CD4-positive, alpha-beta T cell (primary cell): Measurements from ENCODE around the gene TSSC4. TPM values are rescaled to one million over a fixed set of nuclear protein-coding genes. Genes with fewer than 3 reads are reported as not detected.

ENCODE experiments used
- ATAC-seq: fragments of 200-7000 bp; cut with Tn5 transposase; one replicate; pipeline ENCODE4 v1.10.0; 2022; ENCODE audit warnings: mild to moderate bottlenecking; ENCODE audit not compliant: poor library complexity
- CTCF ChIA-PET: fragments of 350-600 bp; sonication (Branson Sonifier 250); formaldehyde crosslinking; loops from one replicate; lab custom pipeline; 2021; ENCODE audit warnings: antibody characterized with exemption, inconsistent platforms; lab: Charles Lee
- POLR2A ChIA-PET: fragments of 350-600 bp; sonication (Branson Sonifier 250); formaldehyde crosslinking; loops from one replicate; lab custom pipeline; 2021; ENCODE audit warnings: antibody characterized with exemption, inconsistent platforms; lab: Charles Lee
- DNase-seq, 14 experiments: peaks; one replicate each; pipeline ENCODE4 v3.0.0-alpha.2; 2013 to 2020; ENCODE audit warnings: mixed read lengths in 2 of 14
- H3K27ac ChIP-seq, 2 donors: one replicate each; pipeline versions ENCODE4 v1.5.1 to v1.7.0; 2013; ENCODE audit warnings: low read length in 2 of 2, low read depth in 1 of 2, mild to moderate bottlenecking in 1 of 2
- H3K27me3 ChIP-seq, 2 experiments: 1 replicate in 1 of 2; 2 replicates in 1 of 2; pipeline versions ENCODE4 v1.6.1 to v1.7.0; 2013; ENCODE audit warnings: low read length in 2 of 2, control low read depth in 1 of 2, mild to moderate bottlenecking in 1 of 2, moderate library complexity in 1 of 2; ENCODE audit not compliant: insufficient read depth in 2 of 2, control insufficient read depth in 1 of 2
- H3K36me3 ChIP-seq: one replicate; pipeline ENCODE4 v1.6.1; 2013; ENCODE audit warnings: low read length, control low read depth; ENCODE audit not compliant: insufficient read depth
- H3K4me1 ChIP-seq: one replicate; pipeline ENCODE4 v1.6.1; 2013; ENCODE audit warnings: low read length, control low read depth; ENCODE audit not compliant: insufficient read depth
- H3K4me3 ChIP-seq: one replicate; pipeline ENCODE4 v1.5.1; 2013; ENCODE audit warnings: mild to moderate bottlenecking, low read length, moderate library complexity
- H3K9me3 ChIP-seq, 2 experiments: 1 replicate in 1 of 2; 2 replicates in 1 of 2; pipeline versions ENCODE4 v1.6.1 to v1.7.0; 2013; ENCODE audit warnings: low read length in 2 of 2, mild to moderate bottlenecking in 2 of 2, control low read depth in 1 of 2, moderate library complexity in 1 of 2; ENCODE audit not compliant: control insufficient read depth in 1 of 2, insufficient read depth in 1 of 2
- H3K27ac Mint-ChIP-seq: one replicate; pipeline ENCODE4 v1.8.0; 2020; ENCODE audit warnings: mixed read lengths
- H3K27me3 Mint-ChIP-seq: one replicate; pipeline ENCODE4 v1.8.0; 2021; ENCODE audit warnings: mixed read lengths
- H3K36me3 Mint-ChIP-seq: one replicate; pipeline ENCODE4 v1.8.0; 2021; ENCODE audit warnings: low read depth, mixed read lengths
- H3K4me1 Mint-ChIP-seq: one replicate; pipeline ENCODE4 v1.8.0; 2021; ENCODE audit warnings: low read depth, mixed read lengths
- H3K4me3 Mint-ChIP-seq: one replicate; pipeline ENCODE4 v1.8.0; 2020; ENCODE audit warnings: mild to moderate bottlenecking, mixed read lengths
- H3K9me3 Mint-ChIP-seq: one replicate; pipeline ENCODE4 v1.8.0; 2020; ENCODE audit warnings: mixed read lengths
- intact Hi-C, 2 experiments: fragments of 100-400 bp; cut with DNase I in 1 of 2; cut with micrococcal nuclease in 1 of 2; formaldehyde crosslinking; loops; one replicate each; pipeline versions ENCODE4 v1.15.1 to v1.9.0; 2023 to 2025; cut with DNase I, micrococcal nuclease
- total RNA-seq, 174 experiments: library from RNA in 2 of 174; stranded (reverse) in 2 of 174; gene quantifications; one replicate each; pipeline ENCODE4 v1.2.3 and lab custom pipeline; 2021 to 2026
- TF ChIP-seq, protein P1 (sequence below): fragments of 200-600 bp; IDR thresholded peaks from one replicate; pipeline ENCODE4 v1.8.0; 2022; ENCODE audit warnings: antibody characterized with exemption, mild to moderate bottlenecking

Gene TSSC4
- total RNA-seq, 2 experiments from 2014 or later = 47.5 to 50.0 TPM

DNA sequence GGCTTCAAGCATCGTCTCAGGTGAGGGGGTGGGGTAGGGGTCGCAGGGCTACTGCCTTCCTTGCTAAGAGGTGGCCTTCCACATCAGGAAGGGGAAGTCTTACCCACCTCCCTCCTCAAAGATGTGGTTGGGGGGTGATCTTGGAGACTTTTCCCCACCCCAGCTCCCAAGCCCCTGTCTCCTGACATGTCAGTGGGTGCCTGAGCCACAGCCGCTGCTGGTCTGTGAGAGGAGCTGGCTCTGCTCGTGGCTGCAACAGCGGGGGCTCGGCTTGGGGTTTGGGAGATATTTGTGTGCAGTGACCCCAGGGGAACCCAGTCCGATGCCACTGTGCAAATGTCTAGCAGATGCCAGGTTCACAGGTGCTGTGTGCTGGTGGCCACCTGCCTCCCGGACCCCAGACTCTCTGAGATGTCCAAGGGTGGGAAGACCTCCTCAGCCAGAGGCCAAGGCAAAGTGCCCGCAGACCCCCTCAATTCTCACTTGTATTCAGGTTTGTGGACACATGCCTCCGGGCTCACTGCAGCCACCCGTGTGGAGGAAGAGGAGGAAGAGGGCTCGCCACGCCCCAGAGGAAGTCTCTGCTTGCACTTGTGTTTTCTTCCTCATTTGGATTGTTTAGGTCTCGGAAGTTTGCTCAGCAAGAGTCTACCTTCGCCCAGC is 46.2 kb downstream of the TSSC4 start:
- intact Hi-C loops = loop anchor here (2.0 to 10.0 kb wide), 4 partner anchors 20 to 608 kb away; partner anchors contain the start of gene CARS1 (in 1 of the 2)
- Mint-ChIP-seq H3K4me1 (peaks cover 49% of the 10 kb centered on the region), H3K27ac (peak overlapping the region; percentile 86), H3K9me3 (no peaks in the 10 kb centered on the region), H3K36me3 (peaks cover 3% of the 10 kb centered on the region), H3K27me3 (no peaks in the 10 kb centered on the region), H3K4me3 (peak overlapping the region; percentile 96)
- Histone ChIP-seq H3K4me1 (peaks cover 67% of the 10 kb centered on the region), H3K27ac (peak overlapping the region; percentile 38 to 44), H3K36me3 (peaks cover 8% of the 10 kb centered on the region), H3K9me3 (no peaks in the 10 kb centered on the region), H3K4me3 (peak overlapping the region; percentile 75), H3K27me3 (no peaks in the 10 kb centered on the region)
- ChIA-PET POLR2A (interaction anchor here (1.0 to 5.3 kb wide), 4 partner anchors 13 to 145 kb away, joined by 3 to 36 read pairs (median 4); partner anchors contain the start of genes C11orf21 and TSPAN32), CTCF (interaction anchor here (1.5 kb wide), 1 partner anchor 26 kb away, joined by 3 read pairs; no protein-coding TSS in a partner anchor)
- DNase-seq (peak in 7 of 14 experiments; percentile 15 to 63 (median 38)), ATAC-seq (no peak)
- TF ChIP-seq, protein P1, sequence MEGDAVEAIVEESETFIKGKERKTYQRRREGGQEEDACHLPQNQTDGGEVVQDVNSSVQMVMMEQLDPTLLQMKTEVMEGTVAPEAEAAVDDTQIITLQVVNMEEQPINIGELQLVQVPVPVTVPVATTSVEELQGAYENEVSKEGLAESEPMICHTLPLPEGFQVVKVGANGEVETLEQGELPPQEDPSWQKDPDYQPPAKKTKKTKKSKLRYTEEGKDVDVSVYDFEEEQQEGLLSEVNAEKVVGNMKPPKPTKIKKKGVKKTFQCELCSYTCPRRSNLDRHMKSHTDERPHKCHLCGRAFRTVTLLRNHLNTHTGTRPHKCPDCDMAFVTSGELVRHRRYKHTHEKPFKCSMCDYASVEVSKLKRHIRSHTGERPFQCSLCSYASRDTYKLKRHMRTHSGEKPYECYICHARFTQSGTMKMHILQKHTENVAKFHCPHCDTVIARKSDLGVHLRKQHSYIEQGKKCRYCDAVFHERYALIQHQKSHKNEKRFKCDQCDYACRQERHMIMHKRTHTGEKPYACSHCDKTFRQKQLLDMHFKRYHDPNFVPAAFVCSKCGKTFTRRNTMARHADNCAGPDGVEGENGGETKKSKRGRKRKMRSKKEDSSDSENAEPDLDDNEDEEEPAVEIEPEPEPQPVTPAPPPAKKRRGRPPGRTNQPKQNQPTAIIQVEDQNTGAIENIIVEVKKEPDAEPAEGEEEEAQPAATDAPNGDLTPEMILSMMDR = no peak

DNA sequence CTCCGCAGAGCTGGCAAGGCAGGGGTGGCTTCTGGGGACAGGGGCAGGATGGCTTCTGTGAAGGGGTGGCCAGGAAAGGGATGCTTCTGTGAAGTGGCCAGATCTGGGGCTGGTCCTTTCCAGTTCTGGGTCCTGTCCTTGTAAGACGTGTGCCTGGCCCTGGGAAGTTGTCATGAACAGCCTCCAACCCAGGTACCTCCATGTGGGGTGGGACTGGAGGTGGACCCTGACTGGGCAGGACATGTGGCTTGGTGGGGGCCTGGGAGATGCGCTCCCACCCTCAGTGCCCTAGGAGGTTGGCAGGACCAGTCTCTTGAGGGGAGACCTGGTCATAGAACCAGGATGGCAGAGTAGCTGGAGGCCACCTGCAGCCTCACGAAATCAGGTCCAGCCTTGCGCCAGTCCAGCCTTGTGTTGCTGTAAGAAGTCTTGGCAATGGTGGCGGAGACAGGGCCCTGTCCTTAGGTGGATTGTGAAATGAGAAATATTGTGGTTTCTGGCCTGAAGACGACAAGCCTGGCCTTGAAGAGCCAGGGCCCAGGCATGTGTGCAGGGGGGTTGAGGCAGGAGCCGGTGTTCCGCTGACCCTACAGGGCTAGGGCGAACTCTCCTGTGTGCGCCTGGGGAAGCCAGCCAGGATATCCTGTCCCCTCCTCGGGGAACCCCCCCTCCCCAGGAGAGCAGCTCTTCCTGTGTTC is 46.9 kb downstream of the TSSC4 start:
- Mint-ChIP-seq H3K27ac (peak overlapping the region; percentile 86), H3K9me3 (no peaks in the 10 kb centered on the region), H3K4me3 (peak overlapping the region; percentile 96), H3K4me1 (peaks cover 42% of the 10 kb centered on the region), H3K36me3 (peaks cover 3% of the 10 kb centered on the region), H3K27me3 (no peaks in the 10 kb centered on the region)
- Histone ChIP-seq H3K27me3 (no peaks in the 10 kb centered on the region), H3K4me3 (peak overlapping the region; percentile 75), H3K27ac (peak overlapping the region; percentile 38 to 44), H3K36me3 (peaks cover 8% of the 10 kb centered on the region), H3K9me3 (no peaks in the 10 kb centered on the region), H3K4me1 (peaks cover 64% of the 10 kb centered on the region)
- TF ChIP-seq, protein P1 = no peak
- DNase-seq (peak in 2 of 14 experiments; percentile 30 to 39), ATAC-seq (no peak)
- ChIA-PET CTCF (interaction anchor here (1.5 kb wide), 1 partner anchor 27 kb away, joined by 3 read pairs; no protein-coding TSS in a partner anchor), POLR2A (interaction anchor here (1.0 to 5.3 kb wide), 2 partner anchors 12 to 18 kb away, joined by 3 to 36 read pairs; no protein-coding TSS in a partner anchor)
- intact Hi-C loops = loop anchor here (2.0 to 10.0 kb wide), 4 partner anchors 19 to 607 kb away; partner anchors contain the start of gene CARS1 (in 1 of the 2)

DNA sequence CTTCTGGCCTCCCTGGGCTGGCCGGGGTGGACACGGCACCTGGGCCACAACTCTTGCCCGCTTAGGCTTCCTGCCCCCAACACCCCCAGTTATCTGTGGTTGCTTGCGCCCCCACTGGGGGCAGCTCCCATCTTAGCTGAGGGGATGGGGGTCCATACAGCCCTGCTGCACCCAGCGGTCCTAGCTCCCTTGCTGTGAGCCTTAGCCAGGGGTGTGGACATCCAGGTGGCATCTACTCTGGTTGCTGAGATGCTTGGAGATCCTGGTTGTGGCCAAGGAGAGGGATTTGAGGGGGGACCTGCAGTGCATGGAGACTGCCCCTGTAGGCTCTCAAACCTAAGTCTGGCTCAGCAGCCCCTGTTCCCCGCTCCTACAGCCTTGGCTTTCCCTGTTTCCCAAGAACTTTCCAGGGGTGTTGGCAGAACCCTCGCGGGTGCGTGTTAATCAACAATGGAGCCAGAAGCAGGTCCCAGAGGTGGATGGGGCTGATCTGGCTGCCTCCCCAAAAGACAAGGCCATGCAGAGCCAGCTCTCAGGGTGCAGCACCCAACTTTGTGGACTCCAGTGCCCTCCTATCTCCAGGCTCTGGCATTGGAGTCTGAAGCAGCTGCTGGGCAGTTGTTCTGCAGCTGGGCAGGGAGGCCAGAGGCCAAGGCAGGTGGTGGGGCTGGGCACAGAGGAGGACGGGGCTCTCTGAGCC is 47.6 kb downstream of the TSSC4 start:
- ChIA-PET POLR2A (interaction anchor here (1.0 to 5.3 kb wide), 2 partner anchors 11 to 18 kb away, joined by 3 to 36 read pairs; no protein-coding TSS in a partner anchor), CTCF (interaction anchor here (1.5 kb wide), 1 partner anchor 27 kb away, joined by 3 read pairs; no protein-coding TSS in a partner anchor)
- ATAC-seq (no peak), DNase-seq (no peak)
- Histone ChIP-seq H3K27ac (no peak overlapping the region), H3K4me1 (peaks cover 59% of the 10 kb centered on the region), H3K9me3 (no peaks in the 10 kb centered on the region), H3K4me3 (peak overlapping the region; percentile 75), H3K27me3 (no peaks in the 10 kb centered on the region), H3K36me3 (peaks cover 8% of the 10 kb centered on the region)
- peaks cover 3% of the 10 kb centered on the region for H3K36me3 Mint-ChIP-seq
- peak overlapping the region; percentile 86 for H3K27ac Mint-ChIP-seq
- no peaks in the 10 kb centered on the region for H3K9me3 Mint-ChIP-seq
- intact Hi-C loops = loop anchor here (2.0 to 10.0 kb wide), 4 partner anchors 19 to 607 kb away; partner anchors contain the start of gene CARS1 (in 1 of the 2)
- TF ChIP-seq, protein P1 = no peak
- H3K27me3 Mint-ChIP-seq = no peaks in the 10 kb centered on the region
- peaks cover 35% of the 10 kb centered on the region for H3K4me1 Mint-ChIP-seq
- H3K4me3 Mint-ChIP-seq = peak overlapping the region; percentile 96
